Fibroblast of lung (primary cell): ENCODE results near the gene AIPL1. TPM values are rescaled to one million over a fixed set of nuclear protein-coding genes. Genes with fewer than 3 reads are reported as not detected.

ENCODE experiments used
- DNase-seq, 2 donors: peaks; one replicate each; pipeline versions ENCODE4 v3.0.0 to v3.0.0-alpha.2; 2010; ENCODE audit warnings: low read depth in 2 of 2
- H2AFZ ChIP-seq: 2 replicates; pipeline ENCODE4 v1.5.1; 2012; ENCODE audit warnings: low read length, control low read depth, inconsistent platforms
- H3K27ac ChIP-seq: 2 replicates; pipeline ENCODE4 v1.5.1; 2011; ENCODE audit warnings: low read length, control low read depth; ENCODE audit not compliant: insufficient read depth
- H3K27me3 ChIP-seq: 2 replicates; pipeline ENCODE4 v1.5.1; 2011; ENCODE audit warnings: mild to moderate bottlenecking, low read length; ENCODE audit not compliant: control insufficient read depth, insufficient read depth
- H3K36me3 ChIP-seq: 2 replicates; pipeline ENCODE4 v1.5.1; 2011; ENCODE audit warnings: low read length; ENCODE audit not compliant: control insufficient read depth, insufficient read depth
- H3K4me1 ChIP-seq: 2 replicates; pipeline ENCODE4 v1.5.1; 2011; ENCODE audit warnings: low read length; ENCODE audit not compliant: control insufficient read depth, insufficient read depth; ENCODE audit errors: extremely low read depth
- H3K4me2 ChIP-seq: 2 replicates; pipeline ENCODE4 v1.5.1; 2011; ENCODE audit warnings: low read length, control low read depth; ENCODE audit not compliant: insufficient read depth; ENCODE audit errors: extremely low read depth
- H3K4me3 ChIP-seq, 4 experiments: fragments of 200-600 bp in 1 of 4; sonication (generic) in 1 of 4; replicated peaks in 1 of 4; 2 replicates each; pipeline ENCODE4 v1.5.1; 2011 to 2016; ENCODE audit warnings: low read length in 4 of 4, low read depth in 3 of 4, mild to moderate bottlenecking in 3 of 4, control low read depth in 2 of 4, inconsistent platforms in 1 of 4, mixed read lengths in 1 of 4; ENCODE audit not compliant: insufficient read depth in 1 of 4; ENCODE audit errors: control extremely low read depth in 1 of 4
- H3K79me2 ChIP-seq: 2 replicates; pipeline ENCODE4 v1.5.1; 2012; ENCODE audit warnings: mild to moderate bottlenecking, low read length, inconsistent platforms; ENCODE audit not compliant: control insufficient read depth, insufficient read depth
- H3K9ac ChIP-seq: 2 replicates; pipeline ENCODE4 v1.5.1; 2011; ENCODE audit warnings: mild to moderate bottlenecking, low read length, control low read depth; ENCODE audit not compliant: insufficient read depth
- H3K9me3 ChIP-seq: 2 replicates; pipeline ENCODE4 v1.5.1; 2012; ENCODE audit warnings: low read depth, low read length; ENCODE audit not compliant: control insufficient read depth, insufficient read depth
- H4K20me1 ChIP-seq: 2 replicates; pipeline ENCODE4 v1.5.1; 2011; ENCODE audit warnings: low read length; ENCODE audit not compliant: control insufficient read depth, insufficient read depth; ENCODE audit errors: extremely low read depth
- CTCF ChIP-seq, 2 donors: IDR thresholded peaks in 1 of 2; conservative IDR thresholded peaks in 1 of 2; 1 replicate in 1 of 2; 2 replicates in 1 of 2; pipeline ENCODE4 v1.5.1; 2011 to 2012; ENCODE audit warnings: low read length in 2 of 2, control low read depth in 1 of 2, inconsistent platforms in 1 of 2, low read depth in 1 of 2, mild to moderate bottlenecking in 1 of 2
- EZH2 ChIP-seq: IDR thresholded peaks from 2 replicates; pipeline ENCODE4 v1.5.1; 2012; ENCODE audit warnings: low read length, control low read depth, mild to moderate bottlenecking; ENCODE audit errors: missing control alignments
- polyA plus RNA-seq, 2 donors: library from polyadenylated mRNA; depleted of rRNA in 1 of 2; stranded (reverse) in 1 of 2; unstranded in 1 of 2; fragments of >200 nt; gene quantifications; 2 replicates each; pipeline ENCODE4 v1.2.1, GENCODE V29; 2011 to 2012; ENCODE audit warnings: missing spikeins in 1 of 2
- total RNA-seq: library from RNA; depleted of rRNA; stranded (reverse); fragments of >200 nt; gene quantifications from 2 replicates; pipeline ENCODE4 v1.2.1, GENCODE V29; 2014

Gene AIPL1
- total and polyA plus RNA-seq, 2 donors (not counting 1 experiment from before 2014, with no cell fraction given), result 0.05 TPM; not detected in 1

- Histone ChIP-seq H3K79me2 (no peaks in the 10 kb centered on the region), H3K9ac (no peak overlapping the region), H3K4me2 (no peak overlapping the region), H2AFZ (no peak overlapping the region), H3K4me3 (no peak overlapping the region), H3K9me3 (no peaks in the 10 kb centered on the region), H3K27me3 (no peaks in the 10 kb centered on the region), H3K4me1 (peaks cover 2% of the 10 kb centered on the region), H3K27ac (no peak overlapping the region), H3K36me3 (no peaks in the 10 kb centered on the region), H4K20me1 (no peaks in the 10 kb centered on the region)
- TF ChIP-seq EZH2, result no peak
- no peak for TF ChIP-seq CTCF (conservative IDR thresholded peaks at IDR 0.05 in 1 of 2, IDR thresholded peaks at IDR 0.05 in 1 of 2; ENCODE audit: low read depth in 1 of 2, low read length in 2 of 2)
- peak in 1 of 2 donors; percentile 66 for DNase-seq
These were observed 60.6 kb downstream of the AIPL1 start for GRCh38 chr17:6374271-6374691.

Other genes starting within 250 kb of the AIPL1 start
- 1.5 and 10.6 TPM in 2 replicates for gene PIMREG, start 9.3 kb upstream of the AIPL1 start, total RNA-seq
- gene PIMREG, start 9.3 kb upstream of the AIPL1 start, polyA plus RNA-seq, result 6.5 and 18.5 TPM in 2 replicates
- 0.77 and 0.99 TPM in 2 replicates for gene PITPNM3, start 121.4 kb upstream of the AIPL1 start, total RNA-seq
- gene PITPNM3, start 121.4 kb upstream of the AIPL1 start, polyA plus RNA-seq, result 0.38 and 1.1 TPM in 2 replicates
- 12.1 and 12.9 TPM in 2 replicates for gene KIAA0753, start 205.6 kb upstream of the AIPL1 start, total RNA-seq
- 4.6 and 5.8 TPM in 2 replicates for gene KIAA0753, start 205.6 kb upstream of the AIPL1 start, polyA plus RNA-seq
- 75.2 and 87.5 TPM in 2 replicates for gene TXNDC17, start 205.9 kb upstream of the AIPL1 start, total RNA-seq
- 243 and 257 TPM in 2 replicates for gene TXNDC17, start 205.9 kb upstream of the AIPL1 start, polyA plus RNA-seq
- 6.4 and 10.6 TPM in 2 replicates for gene MED31, start 216.5 kb upstream of the AIPL1 start, total RNA-seq
- gene MED31, start 216.5 kb upstream of the AIPL1 start, polyA plus RNA-seq, result 14.7 and 17.0 TPM in 2 replicates
- gene C17orf100, start 216.6 kb upstream of the AIPL1 start, total RNA-seq, result 0.26 and 0.33 TPM in 2 replicates
- gene C17orf100, start 216.6 kb upstream of the AIPL1 start, polyA plus RNA-seq, result 0.84 and 1.5 TPM in 2 replicates